Erythroblast (primary cell): ENCODE measurements around the gene ICA1L.

Source experiments
- DNase-seq, 2 experiments: peaks; one replicate each; lab custom pipeline; 2025; lab: John Stamatoyannopoulos, UW
- GATA1 ChIP-seq: IDR thresholded peaks from 2 replicates; pipeline ENCODE4 v1.6.1; 2011; ENCODE audit warnings: low read depth, mild to moderate bottlenecking, control low read depth, low read length, moderate library complexity
- POLR2A ChIP-seq: IDR thresholded peaks from 2 replicates; pipeline ENCODE4 v1.6.1; 2011; ENCODE audit warnings: mild to moderate bottlenecking, low read length

Gene ICA1L

GRCh38 chr2:202757339-202757738 lies 114.2 kb downstream of the ICA1L start:
- DNase-seq = no peak
- TF ChIP-seq GATA1 (no peak), POLR2A (no peak)

GRCh38 chr2:202756598-202756997 lies 115.0 kb downstream of the ICA1L start:
- TF ChIP-seq GATA1 (no peak), POLR2A (no peak)
- DNase-seq = no peak

- no peak for TF ChIP-seq GATA1
- TF ChIP-seq POLR2A = no peak
- DNase-seq = no peak
Observed at GRCh38 chr2:202754936-202755335, 116.6 kb downstream of the ICA1L start.

- TF ChIP-seq GATA1 (no peak), POLR2A (no peak)
- no peak for DNase-seq
Observed at GRCh38 chr2:202752071-202752470, 119.5 kb downstream of the ICA1L start.

GRCh38 chr2:202750763-202751427 lies 120.7 kb downstream of the ICA1L start:
- TF ChIP-seq GATA1 (no peak), POLR2A (no peak)
- no peak for DNase-seq

GRCh38 chr2:202749477-202749876 lies 122.1 kb downstream of the ICA1L start:
- no peak for TF ChIP-seq POLR2A
- no peak for TF ChIP-seq GATA1
- DNase-seq = no peak

- TF ChIP-seq POLR2A = no peak
- no peak for DNase-seq
Observed at GRCh38 chr2:202743613-202744012, 128.0 kb downstream of the ICA1L start.

- DNase-seq = no peak
- TF ChIP-seq POLR2A (no peak), GATA1 (no peak)
Observed at GRCh38 chr2:202736826-202737225, 134.7 kb downstream of the ICA1L start.

- no peak for DNase-seq
- TF ChIP-seq GATA1 = no peak
- no peak for TF ChIP-seq POLR2A
Observed at GRCh38 chr2:202726070-202726469, 145.5 kb downstream of the ICA1L start.

- no peak for TF ChIP-seq POLR2A
- TF ChIP-seq GATA1 = no peak
- no peak for DNase-seq
Observed at GRCh38 chr2:202723746-202724145, 147.8 kb downstream of the ICA1L start.
